ENCODE data around the gene NCOA5. TPM values are rescaled to one million over a fixed set of nuclear protein-coding genes. Genes with fewer than 3 reads are reported as not detected.
A peak's percentile ranks its signal among the peaks of the same experiment; 100 is the strongest.

The NCOA5 gene
- total and polyA plus RNA-seq, 3 experiments from 2014 or later: 28.7 to 36.9 (median 34.9) TPM

DNA sequence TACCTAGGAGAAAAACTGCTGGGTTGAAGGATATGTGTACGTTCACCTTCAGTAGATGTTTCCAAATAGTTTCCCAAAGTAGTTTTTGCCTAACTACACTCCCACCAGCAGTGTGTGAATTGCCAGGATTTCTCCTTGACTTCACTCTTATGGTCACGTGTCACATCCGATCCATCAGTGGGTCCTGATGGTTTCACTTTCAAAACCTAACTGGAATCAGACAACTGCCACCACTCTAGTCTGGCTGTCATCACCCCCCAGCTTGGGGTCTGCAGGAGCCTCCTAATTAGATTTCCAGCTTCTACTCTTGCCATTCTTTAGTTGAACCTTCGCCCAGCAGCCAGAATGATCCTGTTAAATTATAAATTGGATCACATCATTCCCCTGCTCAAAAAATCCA, 69.2 kb downstream of the NCOA5 start:
- Histone ChIP-seq H3K4me1 (ENCODE audit: insufficient read depth, low read length) (peaks cover 17% of the 10 kb centered on the region), H3K36me3 (ENCODE audit: insufficient read depth, low read length) (no peaks in the 10 kb centered on the region), H3K9me3 (ENCODE audit: low read length) (no peaks in the 10 kb centered on the region), H3K27me3 (ENCODE audit: insufficient read depth, low read length, poor library complexity, severe bottlenecking) (peaks cover 14% of the 10 kb centered on the region), H3K4me3 (ENCODE audit: low read length) (no peak overlapping the region), H3K27ac (ENCODE audit: low read depth, low read length) (no peak overlapping the region)
- H3K4me1 Mint-ChIP-seq: peaks cover 22 to 27% (median 24%) of the 10 kb centered on the region in 3 donors
- CTCF ChIA-PET: interaction anchor here (1.2 kb wide), 1 partner anchor 33 kb away, joined by 3 read pairs; no protein-coding TSS in a partner anchor
- H3K9me3 Mint-ChIP-seq: no peaks in the 10 kb centered on the region
- no peak for DNase-seq
- peaks cover 0 to 4% (median 0%) of the 10 kb centered on the region in 3 donors for H3K36me3 Mint-ChIP-seq
- H3K4me3 Mint-ChIP-seq: peak overlapping the region in 4 of 7 donors; percentile 24 to 69 (median 38)
- no peak overlapping the region for H3K27ac Mint-ChIP-seq
- peaks cover 45 to 68% of the 10 kb centered on the region in 2 donors for H3K27me3 Mint-ChIP-seq
- POLR2A ChIA-PET: no interaction called here

DNA sequence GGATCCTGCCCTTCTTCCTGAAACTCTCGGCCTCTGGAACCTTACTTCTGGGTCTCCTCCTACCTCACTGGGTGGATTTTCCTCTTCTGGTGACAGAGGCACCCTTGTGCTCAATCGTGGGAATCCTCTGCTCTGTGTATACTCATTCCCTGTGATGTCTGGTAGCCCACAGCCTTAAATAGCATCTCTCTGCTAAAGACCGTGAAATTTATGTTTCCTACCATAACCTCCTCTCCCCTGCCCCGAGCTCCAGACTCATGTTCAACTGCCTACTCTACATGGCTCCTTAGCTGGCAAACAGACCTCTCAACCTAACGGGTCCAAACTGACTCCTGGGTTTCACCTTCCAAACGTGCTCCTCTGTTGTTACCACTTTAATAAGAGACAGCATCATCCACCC, 71.2 kb downstream of the NCOA5 start:
- Histone ChIP-seq H3K36me3 (ENCODE audit: insufficient read depth, low read length) (no peaks in the 10 kb centered on the region), H3K4me3 (ENCODE audit: low read length) (no peak overlapping the region), H3K27ac (ENCODE audit: low read depth, low read length) (no peak overlapping the region), H3K4me1 (ENCODE audit: insufficient read depth, low read length) (peaks cover 25% of the 10 kb centered on the region), H3K27me3 (ENCODE audit: insufficient read depth, low read length, poor library complexity, severe bottlenecking) (peaks cover 15% of the 10 kb centered on the region), H3K9me3 (ENCODE audit: low read length) (no peaks in the 10 kb centered on the region)
- no peak overlapping the region for H3K27ac Mint-ChIP-seq
- H3K4me3 Mint-ChIP-seq: peak overlapping the region in 1 of 7 donors; percentile 18
- no peaks in the 10 kb centered on the region for H3K9me3 Mint-ChIP-seq
- POLR2A ChIA-PET: no interaction called here
- peaks cover 28 to 38% (median 33%) of the 10 kb centered on the region in 3 donors for H3K4me1 Mint-ChIP-seq
- H3K27me3 Mint-ChIP-seq: peaks cover 32 to 64% of the 10 kb centered on the region in 2 donors
- DNase-seq: no peak
- peaks cover 0 to 4% (median 0%) of the 10 kb centered on the region in 3 donors for H3K36me3 Mint-ChIP-seq
- CTCF ChIA-PET: no interaction called here

DNA sequence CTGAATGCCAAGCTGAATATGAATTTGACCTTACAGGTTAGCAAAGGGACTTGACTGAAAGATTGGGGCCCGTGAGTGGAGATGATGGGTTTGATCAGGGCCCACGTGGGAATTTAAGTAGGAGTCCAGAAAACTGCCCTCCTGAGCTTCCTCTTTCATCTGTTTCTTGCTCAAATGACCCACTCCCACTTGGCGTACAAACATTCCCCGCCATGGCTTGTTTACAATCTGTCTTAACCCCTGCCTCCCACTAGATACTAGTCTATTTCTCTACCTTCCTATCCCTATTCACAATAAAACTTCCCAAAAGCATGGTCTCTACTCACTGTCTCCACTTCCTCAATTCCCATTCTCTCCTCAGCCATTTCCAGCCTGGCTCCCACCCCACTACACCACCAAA, 71.7 kb downstream of the NCOA5 start:
- Mint-ChIP-seq H3K4me1 (peaks cover 25 to 36% (median 28%) of the 10 kb centered on the region in 3 donors), H3K27ac (no peak overlapping the region), H3K36me3 (peaks cover 0 to 3% (median 0%) of the 10 kb centered on the region in 3 donors), H3K9me3 (no peaks in the 10 kb centered on the region), H3K27me3 (peaks cover 28 to 62% of the 10 kb centered on the region in 2 donors), H3K4me3 (peak overlapping the region in 1 of 7 donors; percentile 18)
- Histone ChIP-seq H3K36me3 (ENCODE audit: insufficient read depth, low read length) (no peaks in the 10 kb centered on the region), H3K4me1 (ENCODE audit: insufficient read depth, low read length) (peaks cover 27% of the 10 kb centered on the region), H3K27me3 (ENCODE audit: insufficient read depth, low read length, poor library complexity, severe bottlenecking) (peaks cover 15% of the 10 kb centered on the region), H3K27ac (ENCODE audit: low read depth, low read length) (no peak overlapping the region), H3K9me3 (ENCODE audit: low read length) (no peaks in the 10 kb centered on the region), H3K4me3 (ENCODE audit: low read length) (no peak overlapping the region)
- POLR2A ChIA-PET: no interaction called here
- CTCF ChIA-PET: no interaction called here
- no peak for DNase-seq

DNA sequence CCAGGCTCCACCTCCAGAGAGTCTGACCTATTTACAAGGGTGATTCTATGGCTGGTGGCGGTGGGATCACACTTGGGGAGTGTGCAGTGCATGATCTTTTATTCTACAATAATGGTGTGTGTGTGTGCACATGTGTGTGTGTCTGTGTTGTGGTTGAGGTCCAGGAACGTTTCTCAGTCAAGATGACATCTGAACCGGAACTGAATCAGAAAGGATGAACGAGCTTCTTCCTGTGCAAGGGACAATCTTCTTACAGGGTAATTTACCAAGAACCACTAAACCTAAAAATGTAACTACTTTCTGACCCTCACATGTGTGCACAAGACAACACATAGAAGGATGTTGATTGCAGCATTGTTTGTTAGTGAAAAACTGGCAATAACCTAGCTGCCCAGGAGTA, 72.5 kb downstream of the NCOA5 start:
- Histone ChIP-seq H3K36me3 (ENCODE audit: insufficient read depth, low read length) (no peaks in the 10 kb centered on the region), H3K4me1 (ENCODE audit: insufficient read depth, low read length) (peaks cover 22% of the 10 kb centered on the region), H3K4me3 (ENCODE audit: low read length) (no peak overlapping the region), H3K27ac (ENCODE audit: low read depth, low read length) (no peak overlapping the region), H3K9me3 (ENCODE audit: low read length) (no peaks in the 10 kb centered on the region), H3K27me3 (ENCODE audit: insufficient read depth, low read length, poor library complexity, severe bottlenecking) (peaks cover 23% of the 10 kb centered on the region)
- Mint-ChIP-seq H3K27me3 (peaks cover 32 to 65% of the 10 kb centered on the region in 2 donors), H3K27ac (no peak overlapping the region), H3K36me3 (peaks cover 0 to 3% (median 0%) of the 10 kb centered on the region in 3 donors), H3K4me1 (peaks cover 22 to 38% (median 24%) of the 10 kb centered on the region in 3 donors), H3K9me3 (no peaks in the 10 kb centered on the region), H3K4me3 (no peak overlapping the region)
- DNase-seq: no peak
- POLR2A ChIA-PET: no interaction called here
- CTCF ChIA-PET: no interaction called here

DNA sequence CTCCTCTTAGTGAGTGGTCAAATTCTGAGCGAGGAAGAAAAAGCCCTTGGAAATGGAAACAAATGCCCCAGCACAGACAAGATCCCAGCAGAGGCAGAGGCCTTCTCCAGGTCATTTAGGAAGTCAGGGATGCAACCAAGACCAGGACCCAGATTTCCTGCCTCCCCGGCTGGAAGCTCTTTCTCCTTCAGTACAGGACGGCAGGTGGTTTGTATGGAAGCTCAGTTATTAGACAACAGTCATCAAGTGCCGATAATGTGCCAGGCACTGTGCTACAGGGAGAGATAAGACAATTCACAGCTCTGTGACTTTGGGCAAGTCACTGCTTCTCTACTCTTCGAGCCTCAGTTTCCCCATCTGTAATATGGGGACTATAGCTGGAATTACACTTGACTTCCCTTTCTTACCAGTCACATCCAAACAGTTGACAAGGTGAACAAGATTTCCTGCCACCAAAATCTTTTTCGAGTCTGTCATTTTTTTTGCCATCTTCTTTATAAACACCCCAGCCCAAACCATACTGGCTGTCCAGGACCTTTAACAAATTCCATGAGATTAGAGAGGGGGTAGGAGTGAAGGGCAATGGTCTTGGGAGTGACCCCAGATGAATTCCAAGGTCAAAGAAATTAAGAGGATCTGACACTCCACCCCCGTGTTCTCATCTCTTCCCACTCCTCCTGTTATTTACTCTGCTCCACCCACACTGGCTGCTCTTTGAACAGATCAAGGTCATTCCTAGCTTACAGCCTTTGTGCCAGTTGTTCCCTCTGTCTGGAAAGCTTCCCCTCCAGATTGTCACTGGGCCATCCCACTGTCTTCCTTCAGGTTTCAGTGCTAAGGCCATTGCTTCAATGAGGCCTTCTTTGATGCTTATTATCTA, 75.0 kb downstream of the NCOA5 start:
- H3K9me3 Mint-ChIP-seq: peaks cover 0 to 5% (median 0%) of the 10 kb centered on the region in 5 donors
- CTCF ChIA-PET: interaction anchor here (0.8 to 3.4 kb wide), 25 partner anchors 9 to 363 kb away, joined by 3 to 35 read pairs (median 4); partner anchors contain the start of genes CD40, SLC12A5 and ZNF335
- H3K36me3 Mint-ChIP-seq: peaks cover 0 to 2% (median 0%) of the 10 kb centered on the region in 3 donors
- H3K36me3 ChIP-seq (ENCODE audit: insufficient read depth, low read length): no peaks in the 10 kb centered on the region
- DNase-seq: no peak
- H3K4me3 Mint-ChIP-seq: peak overlapping the region; percentile 15 to 85 (median 53)
- peaks cover 41% of the 10 kb centered on the region for H3K27me3 ChIP-seq (ENCODE audit: insufficient read depth, low read length, poor library complexity, severe bottlenecking)
- H3K27ac Mint-ChIP-seq: peak overlapping the region in 5 of 8 donors; percentile 9 to 48 (median 42)
- no peak overlapping the region for H3K27ac ChIP-seq (ENCODE audit: low read depth, low read length)
- H3K4me1 Mint-ChIP-seq: peaks cover 30 to 46% (median 31%) of the 10 kb centered on the region in 3 donors
- peaks cover 35 to 72% of the 10 kb centered on the region in 2 donors for H3K27me3 Mint-ChIP-seq
- no peaks in the 10 kb centered on the region for H3K9me3 ChIP-seq (ENCODE audit: low read length)
- H3K4me1 ChIP-seq (ENCODE audit: insufficient read depth, low read length): peaks cover 38% of the 10 kb centered on the region
- H3K4me3 ChIP-seq (ENCODE audit: low read length): no peak overlapping the region
- POLR2A ChIA-PET: interaction anchor here (0.6 to 1.2 kb wide), 4 partner anchors 10 to 80 kb away, joined by 3 to 5 read pairs (median 4); partner anchors contain the start of genes PCIF1 and ZNF335

DNA sequence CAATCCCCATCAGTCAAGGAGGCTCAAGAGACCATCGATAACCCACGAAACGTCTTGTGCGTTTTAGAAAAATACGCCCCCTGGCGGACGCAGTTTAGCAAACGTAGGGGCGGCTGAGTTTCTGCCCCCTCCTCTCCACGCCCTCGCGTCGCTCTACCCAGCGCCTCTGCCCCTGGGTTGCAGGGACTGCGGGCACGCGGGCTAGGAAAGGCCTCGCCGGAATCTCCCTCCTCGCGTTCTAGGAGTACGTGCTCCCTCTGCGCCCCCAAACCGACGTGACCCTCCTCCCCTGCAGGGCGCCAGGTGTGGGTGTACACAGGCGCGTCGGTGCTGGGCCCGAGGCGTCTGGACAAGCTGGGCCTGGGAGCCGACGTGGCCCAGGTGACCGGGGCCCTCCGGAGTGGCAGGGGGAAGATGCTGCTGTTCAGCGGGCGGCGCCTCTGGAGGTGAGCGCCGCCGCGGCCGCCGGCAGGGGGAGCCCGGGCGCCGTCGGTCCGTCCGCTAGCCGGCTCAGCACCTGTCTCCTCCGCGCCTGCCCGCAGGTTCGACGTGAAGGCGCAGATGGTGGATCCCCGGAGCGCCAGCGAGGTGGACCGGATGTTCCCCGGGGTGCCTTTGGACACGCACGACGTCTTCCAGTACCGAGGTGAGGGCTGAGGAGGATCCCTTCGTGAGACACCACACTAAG, 75.8 kb downstream of the NCOA5 start:
- ChIA-PET CTCF (interaction anchor here (0.8 to 3.4 kb wide), 30 partner anchors 10 to 364 kb away, joined by 3 to 35 read pairs (median 4); partner anchors contain the start of genes CD40, SLC12A5 and ZNF335), POLR2A (interaction anchor here (0.9 to 1.3 kb wide), 3 partner anchors 27 to 79 kb away, joined by 3 to 4 read pairs (median 3); partner anchors contain the start of genes PCIF1 and ZNF335)
- Mint-ChIP-seq H3K36me3 (peaks cover 0 to 2% (median 0%) of the 10 kb centered on the region in 3 donors), H3K4me1 (peaks cover 38 to 53% (median 39%) of the 10 kb centered on the region in 3 donors), H3K27me3 (peaks cover 39 to 80% of the 10 kb centered on the region in 2 donors), H3K4me3 (peak overlapping the region; percentile 21 to 70 (median 54)), H3K27ac (peak overlapping the region in 3 of 8 donors; percentile 9 to 48 (median 47)), H3K9me3 (peaks cover 0 to 5% (median 0%) of the 10 kb centered on the region in 5 donors)
- peak overlapping the region; percentile 54 for H3K4me3 ChIP-seq (ENCODE audit: low read length)
- H3K36me3 ChIP-seq (ENCODE audit: insufficient read depth, low read length): no peaks in the 10 kb centered on the region
- peak; percentile 53 to 69 (median 56) for DNase-seq
- peaks cover 48% of the 10 kb centered on the region for H3K27me3 ChIP-seq (ENCODE audit: insufficient read depth, low read length, poor library complexity, severe bottlenecking)
- H3K27ac ChIP-seq (ENCODE audit: low read depth, low read length): no peak overlapping the region
- H3K9me3 ChIP-seq (ENCODE audit: low read length): no peaks in the 10 kb centered on the region
- H3K4me1 ChIP-seq (ENCODE audit: insufficient read depth, low read length): peaks cover 39% of the 10 kb centered on the region

DNA sequence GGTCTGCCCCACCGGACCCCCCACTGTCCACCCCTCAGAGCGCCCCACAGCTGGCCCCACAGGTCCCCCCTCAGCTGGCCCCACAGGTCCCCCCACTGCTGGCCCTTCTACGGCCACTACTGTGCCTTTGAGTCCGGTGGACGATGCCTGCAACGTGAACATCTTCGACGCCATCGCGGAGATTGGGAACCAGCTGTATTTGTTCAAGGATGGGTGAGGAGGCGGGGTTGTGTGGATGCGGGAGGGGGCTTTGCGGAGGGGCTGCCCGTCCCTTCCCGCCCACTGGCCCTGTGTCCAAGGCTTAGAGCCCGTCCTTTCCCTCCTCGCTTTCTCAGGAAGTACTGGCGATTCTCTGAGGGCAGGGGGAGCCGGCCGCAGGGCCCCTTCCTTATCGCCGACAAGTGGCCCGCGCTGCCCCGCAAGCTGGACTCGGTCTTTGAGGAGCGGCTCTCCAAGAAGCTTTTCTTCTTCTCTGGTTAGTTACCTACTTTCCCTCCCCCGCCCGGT, 76.4 kb downstream of the NCOA5 start:
- Mint-ChIP-seq H3K9me3 (peaks cover 0 to 5% (median 0%) of the 10 kb centered on the region in 5 donors), H3K36me3 (peaks cover 0 to 2% (median 0%) of the 10 kb centered on the region in 3 donors), H3K27me3 (peaks cover 41 to 78% of the 10 kb centered on the region in 2 donors), H3K4me3 (peak overlapping the region in 4 of 7 donors; percentile 21 to 54 (median 53)), H3K4me1 (peaks cover 42 to 59% (median 43%) of the 10 kb centered on the region in 3 donors), H3K27ac (peak overlapping the region in 5 of 8 donors; percentile 10 to 75 (median 46))
- Histone ChIP-seq H3K27ac (ENCODE audit: low read depth, low read length) (no peak overlapping the region), H3K4me3 (ENCODE audit: low read length) (peak overlapping the region; percentile 54), H3K36me3 (ENCODE audit: insufficient read depth, low read length) (no peaks in the 10 kb centered on the region), H3K4me1 (ENCODE audit: insufficient read depth, low read length) (peaks cover 45% of the 10 kb centered on the region), H3K27me3 (ENCODE audit: insufficient read depth, low read length, poor library complexity, severe bottlenecking) (peaks cover 52% of the 10 kb centered on the region), H3K9me3 (ENCODE audit: low read length) (no peaks in the 10 kb centered on the region)
- CTCF ChIA-PET: interaction anchor here (0.9 to 3.4 kb wide), 20 partner anchors 9 to 214 kb away, joined by 3 to 35 read pairs (median 5); partner anchors contain the start of genes CD40, SLC12A5 and ZNF335
- DNase-seq: no peak
- POLR2A ChIA-PET: interaction anchor here (0.9 to 1.3 kb wide), 2 partner anchors 27 to 41 kb away, joined by 3 read pairs; partner anchors contain the start of gene ZNF335

Measured in CD8-positive, alpha-beta memory T cell (primary cell).